ENCODE results near the gene NCEH1.
A peak's percentile ranks its signal among the peaks of the same experiment; 100 is the strongest.

The NCEH1 gene

GRCh38 chr3:172643506-172644179, 67.2 kb downstream of the NCEH1 start:
- no peak for DNase-seq

GRCh38 chr3:172641291-172641690, 69.6 kb downstream of the NCEH1 start:
- no peak for DNase-seq

- no peak for DNase-seq
These were observed 70.1 kb downstream of the NCEH1 start for GRCh38 chr3:172640751-172641150.

- DNase-seq = no peak
These were observed 75.3 kb downstream of the NCEH1 start for GRCh38 chr3:172635588-172635987.

- DNase-seq = no peak
These were observed 75.9 kb downstream of the NCEH1 start for GRCh38 chr3:172634948-172635347.

- no peak for DNase-seq
These were observed 80.6 kb downstream of the NCEH1 start for GRCh38 chr3:172630316-172630715.

- DNase-seq = no peak
These were observed 81.4 kb downstream of the NCEH1 start for GRCh38 chr3:172629470-172629869.

- DNase-seq = no peak
These were observed 83.6 kb downstream of the NCEH1 start for GRCh38 chr3:172627057-172627809.

- no peak for DNase-seq
These were observed 84.7 kb downstream of the NCEH1 start for GRCh38 chr3:172626021-172626640.

GRCh38 chr3:172625404-172625803, 85.5 kb downstream of the NCEH1 start:
- DNase-seq = no peak

GRCh38 chr3:172624999-172625398, 85.9 kb downstream of the NCEH1 start:
- DNase-seq = no peak

GRCh38 chr3:172622916-172623700, 87.8 kb downstream of the NCEH1 start:
- DNase-seq = peak; percentile 71

GRCh38 chr3:172622156-172622555, 88.7 kb downstream of the NCEH1 start:
- DNase-seq = no peak

GRCh38 chr3:172617976-172618375, 92.9 kb downstream of the NCEH1 start:
- DNase-seq = no peak

- DNase-seq = no peak
These were observed 93.7 kb downstream of the NCEH1 start for GRCh38 chr3:172617013-172617706.

- DNase-seq = no peak
These were observed 94.8 kb downstream of the NCEH1 start for GRCh38 chr3:172616031-172616461.

- DNase-seq = no peak
These were observed 95.6 kb downstream of the NCEH1 start for GRCh38 chr3:172615296-172615695.

- no peak for DNase-seq
These were observed 96.3 kb downstream of the NCEH1 start for GRCh38 chr3:172614340-172615274.

GRCh38 chr3:172613845-172614244, 97.0 kb downstream of the NCEH1 start:
- no peak for DNase-seq

- DNase-seq = no peak
These were observed 97.8 kb downstream of the NCEH1 start for GRCh38 chr3:172612871-172613678.

- DNase-seq = no peak
These were observed 101.1 kb downstream of the NCEH1 start for GRCh38 chr3:172609750-172610149.

Data from NCI-H2227 treated with DMSO at 0.1 percent for 48 hours (cell line).